Neutrophil (primary cell): Measurements from ENCODE around the gene NHLRC4.
"Not testable (repeated sequence)": the region's sequence is repeated elsewhere in the genome, so short reads cannot be mapped to it uniquely, and the experiment has no call there.

Experiments used
- H3K27ac ChIP-seq: fragments of 200-600 bp; sonication (generic); 2 replicates; pipeline ENCODE4 v1.5.1; 2016; ENCODE audit warnings: mild to moderate bottlenecking, moderate library complexity
- H3K27me3 ChIP-seq: fragments of 200-600 bp; sonication (generic); 2 replicates; pipeline ENCODE4 v1.6.0; 2016; ENCODE audit warnings: mild to moderate bottlenecking
- H3K36me3 ChIP-seq: fragments of 200-600 bp; sonication (generic); 2 replicates; pipeline ENCODE4 v1.5.1; 2017
- H3K4me1 ChIP-seq, 2 experiments: fragments of 200-600 bp in 1 of 2; sonication (generic) in 1 of 2; 1 replicate in 1 of 2; 2 replicates in 1 of 2; pipeline versions ENCODE4 v1.5.1 to v1.6.1; 2013 to 2016; ENCODE audit warnings: low read depth in 1 of 2, low read length in 1 of 2, mild to moderate bottlenecking in 1 of 2, moderate library complexity in 1 of 2; ENCODE audit not compliant: control insufficient read depth in 1 of 2, insufficient read depth in 1 of 2
- H3K4me3 ChIP-seq, 2 experiments: fragments of 200-600 bp in 1 of 2; sonication (generic) in 1 of 2; 1 replicate in 1 of 2; 2 replicates in 1 of 2; pipeline ENCODE4 v1.5.1; 2013 to 2016; ENCODE audit warnings: low read depth in 1 of 2, low read length in 1 of 2, mild to moderate bottlenecking in 1 of 2, moderate library complexity in 1 of 2
- H3K9me3 ChIP-seq: fragments of 200-600 bp; sonication (generic); 2 replicates; pipeline ENCODE4 v1.5.1; 2016
- CTCF ChIP-seq: fragments of 200-600 bp; sonication (generic); IDR thresholded peaks from 2 replicates; pipeline ENCODE4 v1.5.1; 2016; ENCODE audit warnings: antibody characterized with exemption

The NHLRC4 gene

GRCh38 chr16:593807-594206 is 27.0 kb downstream of the NHLRC4 start:
- peaks cover 66 to 70% of the 10 kb centered on the region in 2 experiments for H3K4me1 ChIP-seq
- TF ChIP-seq CTCF: no peak
- H3K36me3 ChIP-seq: peaks cover 2% of the 10 kb centered on the region
- H3K27me3 ChIP-seq: no peaks in the 10 kb centered on the region
- H3K27ac ChIP-seq: peak overlapping the region; percentile 96
- H3K9me3 ChIP-seq: no peaks in the 10 kb centered on the region
- H3K4me3 ChIP-seq: peak overlapping the region; percentile 58 to 62

GRCh38 chr16:595094-595528 is 28.3 kb downstream of the NHLRC4 start:
- H3K9me3 ChIP-seq: no peaks in the 10 kb centered on the region
- no peaks in the 10 kb centered on the region for H3K27me3 ChIP-seq
- peaks cover 12% of the 10 kb centered on the region for H3K36me3 ChIP-seq
- TF ChIP-seq CTCF: no peak
- peak overlapping the region; percentile 96 for H3K27ac ChIP-seq
- peaks cover 66 to 70% of the 10 kb centered on the region in 2 experiments for H3K4me1 ChIP-seq
- H3K4me3 ChIP-seq: no peak overlapping the region

GRCh38 chr16:595942-596735 is 29.3 kb downstream of the NHLRC4 start:
- Histone ChIP-seq H3K4me1 (peaks cover 58 to 60% of the 10 kb centered on the region in 2 experiments), H3K9me3 (no peaks in the 10 kb centered on the region), H3K27me3 (no peaks in the 10 kb centered on the region), H3K4me3 (peak overlapping the region in 1 of 2 experiments; percentile 4), H3K27ac (peak overlapping the region; percentile 71), H3K36me3 (peaks cover 17% of the 10 kb centered on the region)
- TF ChIP-seq CTCF: no peak

- peaks cover 17% of the 10 kb centered on the region for H3K36me3 ChIP-seq
- H3K4me3 ChIP-seq: no peak overlapping the region
- H3K9me3 ChIP-seq: no peaks in the 10 kb centered on the region
- H3K27me3 ChIP-seq: no peaks in the 10 kb centered on the region
- peaks cover 53 to 54% of the 10 kb centered on the region in 2 experiments for H3K4me1 ChIP-seq
- no peak for TF ChIP-seq CTCF
- H3K27ac ChIP-seq: peak overlapping the region; percentile 71
These were observed 29.9 kb downstream of the NHLRC4 start for GRCh38 chr16:596736-597060.

- not testable (repeated sequence) for H3K27me3 ChIP-seq, H3K27ac ChIP-seq, H3K4me3 ChIP-seq, H3K9me3 ChIP-seq
- peaks cover 43 to 45% of the 10 kb centered on the region in 2 experiments for H3K4me1 ChIP-seq
- peaks cover 17% of the 10 kb centered on the region for H3K36me3 ChIP-seq
These were observed 30.9 kb downstream of the NHLRC4 start for GRCh38 chr16:597655-598054.
